HepG2 (cell line): Measurements from ENCODE around the gene C16orf86. TPM values are rescaled to one million over a fixed set of nuclear protein-coding genes. Genes with fewer than 3 reads are reported as not detected.

ENCODE experiments used
- ATAC-seq: fragments of 200-7000 bp; cut with Tn5 transposase; 3 replicates; pipeline ENCODE4 v1.9.1; 2020; ENCODE audit warnings: mild to moderate bottlenecking, moderate library complexity
- BruUV-seq: library from RNA; stranded (reverse); fragments of 400-500 nt; replicated peaks from 2 replicates; lab custom pipeline; 2021; lab: Mats Ljungman, UMichigan
- CTCF ChIA-PET: fragments of 300-600 bp; formaldehyde crosslinking; extraction: SDS; loops from one replicate; lab custom pipeline; 2021; ENCODE audit warnings: low total read pairs, inconsistent platforms, low intra/inter-chr PET ratio; lab: Yijun Ruan, JAX
- POLR2A ChIA-PET: fragments of 350-600 bp; sonication (Branson Sonifier 250); formaldehyde crosslinking; loops from one replicate; lab custom pipeline; 2020; ENCODE audit warnings: antibody characterized with exemption, inconsistent platforms; lab: Yijun Ruan, JAX
- DNase-seq: peaks from one replicate; pipeline ENCODE4 v3.0.0-alpha.2; 2015; ENCODE audit warnings: low spot score
- FAIRE-seq: peaks from 3 replicates; lab custom pipeline; 2011; peaks lifted over from hg19 to GRCh38; lab: Jason Lieb, UNC
- H2AFZ ChIP-seq: one replicate; pipeline ENCODE4 v1.6.1; 2011; ENCODE audit warnings: low read length, inconsistent platforms
- H3K27ac ChIP-seq: fragments of 300-600 bp; 3 replicates; pipeline ENCODE4 v1.8.0; 2011; ENCODE audit warnings: mixed run types, mild to moderate bottlenecking, mixed read lengths, low read length, inconsistent platforms; ENCODE audit not compliant: insufficient read depth; ENCODE audit errors: extremely low read length
- H3K27me3 ChIP-seq, 2 experiments: fragments of 200-600 bp in 1 of 2; 2 replicates in 1 of 2; 3 replicates in 1 of 2; pipeline versions ENCODE4 v1.6.0 to v1.8.0; 2011; ENCODE audit warnings: low read length in 2 of 2, mild to moderate bottlenecking in 2 of 2, moderate library complexity in 2 of 2, inconsistent platforms in 1 of 2; ENCODE audit not compliant: insufficient read depth in 2 of 2, control insufficient read depth in 1 of 2
- H3K36me3 ChIP-seq, 2 experiments: fragments of 200-600 bp in 1 of 2; replicated peaks in 1 of 2; 2 replicates in 1 of 2; 3 replicates in 1 of 2; pipeline versions ENCODE4 v1.5.1 to v1.8.0; 2011; ENCODE audit warnings: low read length in 2 of 2, inconsistent platforms in 1 of 2; ENCODE audit not compliant: insufficient read depth in 2 of 2, control insufficient read depth in 1 of 2
- H3K4me1 ChIP-seq: 2 replicates; pipeline ENCODE4 v1.5.1; 2012; ENCODE audit warnings: low read length, inconsistent platforms; ENCODE audit not compliant: insufficient read depth
- H3K4me2 ChIP-seq: 2 replicates; pipeline ENCODE4 v1.6.0; 2011; ENCODE audit warnings: low read depth, low read length, inconsistent platforms
- H3K4me3 ChIP-seq, 3 experiments: fragments of 200-600 bp in 1 of 3; sonication (generic), shearing (Covaris generic) in 1 of 3; replicated peaks in 1 of 3; 2 replicates each; pipeline ENCODE4 v1.5.1; 2011 to 2016; ENCODE audit warnings: low read length in 3 of 3, inconsistent platforms in 2 of 3, low read depth in 2 of 3, mild to moderate bottlenecking in 2 of 3, control low read depth in 1 of 3, mixed read lengths in 1 of 3; ENCODE audit not compliant: insufficient read depth in 1 of 3
- H3K79me2 ChIP-seq: one replicate; pipeline ENCODE4 v1.6.1; 2011; ENCODE audit warnings: low read length, inconsistent platforms; ENCODE audit not compliant: insufficient read depth
- H3K9ac ChIP-seq: 2 replicates; pipeline ENCODE4 v1.6.0; 2011; ENCODE audit warnings: mild to moderate bottlenecking, low read depth, low read length, inconsistent platforms; ENCODE audit not compliant: insufficient read depth
- H3K9me3 ChIP-seq: 2 replicates; pipeline ENCODE4 v1.5.1; 2012; ENCODE audit warnings: mild to moderate bottlenecking, low read length
- H4K20me1 ChIP-seq: 2 replicates; pipeline ENCODE4 v1.6.0; 2011; ENCODE audit warnings: inconsistent platforms, mild to moderate bottlenecking, low read length, moderate library complexity; ENCODE audit not compliant: insufficient read depth
- BORCS8-MEF2B ChIP-seq: sonication (generic); formaldehyde crosslinking; IDR thresholded peaks from 2 replicates; pipeline ENCODE4 v1.8.0; 2022; ENCODE audit warnings: mild to moderate bottlenecking, missing genetic modification reagents
- HDAC6 ChIP-seq: fragments of 200-600 bp; sonication (generic); IDR thresholded peaks from 2 replicates; pipeline ENCODE4 v1.7.0; 2017; ENCODE audit warnings: mild to moderate bottlenecking, antibody characterized with exemption, low read length, low read depth
- NCOA5 ChIP-seq: sonication (generic); formaldehyde crosslinking; IDR thresholded peaks from 2 replicates; pipeline ENCODE4 v1.4.0; 2020; ENCODE audit warnings: missing genetic modification reagents
- SMARCE1 ChIP-seq: fragments of 450-650 bp; IDR thresholded peaks from 2 replicates; pipeline ENCODE4 v1.6.1; 2017; ENCODE audit warnings: borderline replicate concordance
- SNAPC2 ChIP-seq: sonication (generic); formaldehyde crosslinking; IDR thresholded peaks from 2 replicates; pipeline ENCODE4 v1.8.1; 2022; ENCODE audit warnings: mild to moderate bottlenecking, missing genetic modification reagents
- SRSF4 ChIP-seq: fragments of 200-400 bp; formaldehyde crosslinking; IDR thresholded peaks from one replicate; pipeline ENCODE4 v1.6.1; 2018; ENCODE audit warnings: mild to moderate bottlenecking, low read depth, low read length, moderate library complexity; ENCODE audit not compliant: poor library complexity, severe bottlenecking
- ZNF256 ChIP-seq: sonication (generic); formaldehyde crosslinking; conservative IDR thresholded peaks from 2 replicates; pipeline ENCODE4 v1.4.0; 2020; ENCODE audit warnings: missing genetic modification reagents
- ZNF460 ChIP-seq: sonication (generic); formaldehyde crosslinking; IDR thresholded peaks from 2 replicates; pipeline ENCODE4 v1.5.1; 2020; ENCODE audit warnings: missing genetic modification reagents, mild to moderate bottlenecking, borderline replicate concordance
- ZNF720 ChIP-seq: sonication (generic); formaldehyde crosslinking; IDR thresholded peaks from 2 replicates; pipeline ENCODE4 v1.4.0; 2020; ENCODE audit warnings: missing genetic modification reagents
- ZNF780A ChIP-seq: sonication (generic); formaldehyde crosslinking; IDR thresholded peaks from 2 replicates; pipeline ENCODE4 v1.8.0; 2022; ENCODE audit warnings: mild to moderate bottlenecking, missing genetic modification reagents, moderate library complexity
- ZSCAN12 ChIP-seq: sonication (generic); formaldehyde crosslinking; IDR thresholded peaks from 2 replicates; pipeline ENCODE4 v1.9.0; 2021; ENCODE audit warnings: mild to moderate bottlenecking, missing genetic modification reagents
- WGBS: methylation state at CpG from one replicate; pipeline ENCODE4 v1.1.6; 2017; ENCODE audit warnings: low lambda C conversion rate; 5-methylcytosine and 5-hydroxymethylcytosine counted together
- in situ Hi-C: cut with HindIII; loops from 2 replicates; pipeline ENCODE4 v1.10.0; 2017; ENCODE audit warnings: low pct_unique_long_range_greater_than_20kb; ENCODE audit not compliant: extremely low pct_ligation_motif_present
- intact Hi-C: fragments of 100-400 bp; cut with micrococcal nuclease; formaldehyde crosslinking; loops from one replicate; pipeline ENCODE4 v1.10.0; 2022; ENCODE audit not compliant: unreplicated experiment
- polyA plus RNA-seq, 8 experiments: library from polyadenylated mRNA; depleted of rRNA in 3 of 8; stranded (reverse) in 7 of 8; unstranded in 1 of 8; fragments of >200 nt; fragmentation: Illumina TruSeq in 4 of 8; extraction: Trizol in 4 of 8; gene quantifications; 2 replicates each; pipeline versions ENCODE4 v1.2.1 to v1.2.3, GENCODE V29; 2011 to 2016; ENCODE audit warnings: low read depth in 4 of 8, missing spikeins in 1 of 8, mixed read lengths in 1 of 8; ENCODE audit not compliant: insufficient read depth in 1 of 8
- total RNA-seq, 5 experiments: library from RNA; depleted of rRNA; stranded (reverse); fragments of >200 nt; fragmentation: Illumina TruSeq; extraction: Trizol; gene quantifications; 2 replicates each; pipeline ENCODE4 v1.2.3, GENCODE V29; 2016; ENCODE audit warnings: low read depth in 1 of 5
- TF ChIP-seq, protein P1 (sequence below): sonication (generic); formaldehyde crosslinking; IDR thresholded peaks from 2 replicates; pipeline ENCODE4 v1.4.0; 2020; ENCODE audit warnings: missing genetic modification reagents
- TF ChIP-seq, protein P2 (sequence below): sonication (generic); formaldehyde crosslinking; IDR thresholded peaks from 2 replicates; pipeline ENCODE4 v1.4.0; 2020; ENCODE audit warnings: mild to moderate bottlenecking, missing genetic modification reagents
- TF ChIP-seq, protein P3 (sequence below): sonication (generic); formaldehyde crosslinking; IDR thresholded peaks from 2 replicates; pipeline ENCODE4 v1.4.0; 2020; ENCODE audit warnings: missing genetic modification reagents
- TF ChIP-seq, protein P4 (sequence below), 2 experiments: sonication (generic) in 1 of 2; formaldehyde crosslinking in 1 of 2; IDR thresholded peaks; 2 replicates each; pipeline versions ENCODE4 v1.5.1 to v1.6.1; 2011 to 2020; ENCODE audit warnings: borderline replicate concordance in 1 of 2, low read depth in 1 of 2, low read length in 1 of 2, mild to moderate bottlenecking in 1 of 2, missing genetic modification reagents in 1 of 2, moderate library complexity in 1 of 2

Gene C16orf86
- total and polyA plus RNA-seq, 2 of the 13 experiments (the other 11 are each of a cell fraction or from before 2014, with no cell fraction given) = 1.5 to 3.1 TPM

DNA sequence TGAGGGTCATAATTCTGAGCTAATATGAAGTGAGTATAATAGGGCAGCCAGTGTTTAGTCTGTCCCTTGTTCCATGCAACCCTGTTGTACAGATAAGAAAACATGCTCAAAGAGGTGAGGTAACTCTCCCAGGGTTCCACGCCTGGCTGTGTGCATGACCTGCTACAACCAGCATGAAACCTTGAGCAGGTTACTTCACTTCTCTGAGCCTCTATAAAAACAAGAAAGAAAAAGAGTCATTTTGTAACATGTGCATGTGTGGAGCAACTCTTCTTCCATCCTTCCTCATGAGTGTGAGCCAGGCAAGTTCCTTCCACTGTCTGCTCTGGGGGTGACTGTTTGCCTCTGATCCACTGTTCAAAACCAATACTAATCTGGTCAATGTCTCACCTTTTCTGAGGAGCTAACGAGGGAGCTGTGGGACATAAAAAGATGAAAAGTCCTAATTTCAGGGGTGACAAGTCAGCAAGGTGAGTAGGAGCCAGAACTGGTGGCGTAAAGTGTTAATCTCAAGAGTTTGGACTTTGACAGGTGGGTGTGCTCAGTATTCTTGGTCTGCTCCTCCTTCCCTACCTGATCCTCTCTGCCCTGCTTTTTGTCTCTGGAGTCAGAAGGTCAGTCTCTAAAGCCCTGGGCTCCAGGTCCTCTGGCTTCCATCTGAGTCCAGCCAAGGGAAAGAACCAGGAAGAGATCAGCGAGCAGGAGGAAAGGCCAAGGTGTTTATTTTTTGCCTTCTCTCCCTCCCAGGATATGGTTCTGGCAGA, 31.0 kb downstream of the C16orf86 start:
- ChIA-PET CTCF (no interaction called here), POLR2A (no interaction called here)
- intact Hi-C loops (no loop called here), in situ Hi-C loops (no loop called here)
- ATAC-seq (peak; percentile 49), DNase-seq (no peak), FAIRE-seq (peak; percentile 39)
- peaks cover 0 to 2% of the 10 kb centered on the region in 2 experiments; a peak in 1 of 5 replicates for H3K36me3 ChIP-seq
- H3K4me1 ChIP-seq = peaks cover 13% of the 10 kb centered on the region
- no peaks in the 10 kb centered on the region for H3K9me3 ChIP-seq
- no TSS peak for BruUV-seq
- H3K27me3 ChIP-seq = no peaks in the 10 kb centered on the region
- H3K9ac ChIP-seq = no peak overlapping the region
- H2AFZ ChIP-seq = no peak overlapping the region
- WGBS = 73% methylated on average over 4 of the region's 4 CpGs
- no peak overlapping the region for H3K27ac ChIP-seq
- no peaks in the 10 kb centered on the region for H4K20me1 ChIP-seq
- H3K79me2 ChIP-seq = no peaks in the 10 kb centered on the region
- no peak overlapping the region for H3K4me2 ChIP-seq
- no peak overlapping the region for H3K4me3 ChIP-seq
- no peak for TF ChIP-seq SMARCE1
- no peak for TF ChIP-seq BORCS8-MEF2B (CRISPR knock-in tag)
- no peak for TF ChIP-seq SNAPC2 (CRISPR knock-in tag)
- TF ChIP-seq, protein P1, sequence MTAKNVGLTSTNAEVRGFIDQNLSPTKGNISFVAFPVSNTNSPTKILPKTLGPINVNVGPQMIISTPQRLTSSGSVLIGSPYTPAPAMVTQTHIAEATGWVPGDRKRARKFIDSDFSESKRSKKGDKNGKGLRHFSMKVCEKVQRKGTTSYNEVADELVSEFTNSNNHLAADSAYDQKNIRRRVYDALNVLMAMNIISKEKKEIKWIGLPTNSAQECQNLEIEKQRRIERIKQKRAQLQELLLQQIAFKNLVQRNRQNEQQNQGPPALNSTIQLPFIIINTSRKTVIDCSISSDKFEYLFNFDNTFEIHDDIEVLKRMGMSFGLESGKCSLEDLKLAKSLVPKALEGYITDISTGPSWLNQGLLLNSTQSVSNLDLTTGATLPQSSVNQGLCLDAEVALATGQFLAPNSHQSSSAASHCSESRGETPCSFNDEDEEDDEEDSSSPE (CRISPR knock-in tag) = no peak
- no peak for TF ChIP-seq SRSF4
- TF ChIP-seq ZNF460 = no peak
- TF ChIP-seq, protein P2, sequence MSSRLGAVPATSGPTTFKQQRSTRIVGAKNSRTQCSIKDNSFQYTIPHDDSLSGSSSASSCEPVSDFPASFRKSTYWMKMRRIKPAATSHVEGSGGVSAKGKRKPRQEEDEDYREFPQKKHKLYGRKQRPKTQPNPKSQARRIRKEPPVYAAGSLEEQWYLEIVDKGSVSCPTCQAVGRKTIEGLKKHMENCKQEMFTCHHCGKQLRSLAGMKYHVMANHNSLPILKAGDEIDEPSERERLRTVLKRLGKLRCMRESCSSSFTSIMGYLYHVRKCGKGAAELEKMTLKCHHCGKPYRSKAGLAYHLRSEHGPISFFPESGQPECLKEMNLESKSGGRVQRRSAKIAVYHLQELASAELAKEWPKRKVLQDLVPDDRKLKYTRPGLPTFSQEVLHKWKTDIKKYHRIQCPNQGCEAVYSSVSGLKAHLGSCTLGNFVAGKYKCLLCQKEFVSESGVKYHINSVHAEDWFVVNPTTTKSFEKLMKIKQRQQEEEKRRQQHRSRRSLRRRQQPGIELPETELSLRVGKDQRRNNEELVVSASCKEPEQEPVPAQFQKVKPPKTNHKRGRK (CRISPR knock-in tag) = no peak
- no peak for TF ChIP-seq HDAC6
- TF ChIP-seq, protein P3, sequence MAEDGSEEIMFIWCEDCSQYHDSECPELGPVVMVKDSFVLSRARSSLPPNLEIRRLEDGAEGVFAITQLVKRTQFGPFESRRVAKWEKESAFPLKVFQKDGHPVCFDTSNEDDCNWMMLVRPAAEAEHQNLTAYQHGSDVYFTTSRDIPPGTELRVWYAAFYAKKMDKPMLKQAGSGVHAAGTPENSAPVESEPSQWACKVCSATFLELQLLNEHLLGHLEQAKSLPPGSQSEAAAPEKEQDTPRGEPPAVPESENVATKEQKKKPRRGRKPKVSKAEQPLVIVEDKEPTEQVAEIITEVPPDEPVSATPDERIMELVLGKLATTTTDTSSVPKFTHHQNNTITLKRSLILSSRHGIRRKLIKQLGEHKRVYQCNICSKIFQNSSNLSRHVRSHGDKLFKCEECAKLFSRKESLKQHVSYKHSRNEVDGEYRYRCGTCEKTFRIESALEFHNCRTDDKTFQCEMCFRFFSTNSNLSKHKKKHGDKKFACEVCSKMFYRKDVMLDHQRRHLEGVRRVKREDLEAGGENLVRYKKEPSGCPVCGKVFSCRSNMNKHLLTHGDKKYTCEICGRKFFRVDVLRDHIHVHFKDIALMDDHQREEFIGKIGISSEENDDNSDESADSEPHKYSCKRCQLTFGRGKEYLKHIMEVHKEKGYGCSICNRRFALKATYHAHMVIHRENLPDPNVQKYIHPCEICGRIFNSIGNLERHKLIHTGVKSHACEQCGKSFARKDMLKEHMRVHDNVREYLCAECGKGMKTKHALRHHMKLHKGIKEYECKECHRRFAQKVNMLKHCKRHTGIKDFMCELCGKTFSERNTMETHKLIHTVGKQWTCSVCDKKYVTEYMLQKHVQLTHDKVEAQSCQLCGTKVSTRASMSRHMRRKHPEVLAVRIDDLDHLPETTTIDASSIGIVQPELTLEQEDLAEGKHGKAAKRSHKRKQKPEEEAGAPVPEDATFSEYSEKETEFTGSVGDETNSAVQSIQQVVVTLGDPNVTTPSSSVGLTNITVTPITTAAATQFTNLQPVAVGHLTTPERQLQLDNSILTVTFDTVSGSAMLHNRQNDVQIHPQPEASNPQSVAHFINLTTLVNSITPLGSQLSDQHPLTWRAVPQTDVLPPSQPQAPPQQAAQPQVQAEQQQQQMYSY (CRISPR knock-in tag) = no peak
- TF ChIP-seq, protein P4, sequence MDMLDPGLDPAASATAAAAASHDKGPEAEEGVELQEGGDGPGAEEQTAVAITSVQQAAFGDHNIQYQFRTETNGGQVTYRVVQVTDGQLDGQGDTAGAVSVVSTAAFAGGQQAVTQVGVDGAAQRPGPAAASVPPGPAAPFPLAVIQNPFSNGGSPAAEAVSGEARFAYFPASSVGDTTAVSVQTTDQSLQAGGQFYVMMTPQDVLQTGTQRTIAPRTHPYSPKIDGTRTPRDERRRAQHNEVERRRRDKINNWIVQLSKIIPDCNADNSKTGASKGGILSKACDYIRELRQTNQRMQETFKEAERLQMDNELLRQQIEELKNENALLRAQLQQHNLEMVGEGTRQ (IDR thresholded peaks at IDR 0.05; ENCODE audit: low read depth, low read length) = no peak
- TF ChIP-seq, protein P4 (CRISPR knock-in tag; IDR thresholded peaks at IDR 0.05; ENCODE audit: borderline replicate concordance) = no peak
- TF ChIP-seq ZNF780A (CRISPR knock-in tag) = no peak
- TF ChIP-seq ZSCAN12 (CRISPR knock-in tag) = no peak
- no peak for TF ChIP-seq ZNF720 (CRISPR knock-in tag)
- no peak for TF ChIP-seq ZNF256
- TF ChIP-seq NCOA5 (CRISPR knock-in tag) = no peak
